Dendritic cell treated with granulocyte-macrophage colony-stimulating factor and Interleukin-4, amounts not matched to agents 40 ng/mL and 50 ng/mL, for 4 days (primary cell): ENCODE results near the gene ABCA2.

Experiments
- H3K27ac Mint-ChIP-seq: one replicate; pipeline ENCODE4 v1.8.0; 2022; ENCODE audit warnings: mild to moderate bottlenecking, mixed read lengths
- H3K27me3 Mint-ChIP-seq: one replicate; pipeline ENCODE4 v1.8.0; 2022; ENCODE audit warnings: mild to moderate bottlenecking, mixed read lengths
- H3K36me3 Mint-ChIP-seq: one replicate; pipeline ENCODE4 v1.8.0; 2022; ENCODE audit warnings: low read depth, mixed read lengths
- H3K4me1 Mint-ChIP-seq: one replicate; pipeline ENCODE4 v1.8.0; 2022; ENCODE audit warnings: low read depth, mixed read lengths
- H3K4me3 Mint-ChIP-seq: one replicate; pipeline ENCODE4 v1.8.0; 2022; ENCODE audit warnings: mild to moderate bottlenecking, moderate library complexity, mixed read lengths
- H3K9me3 Mint-ChIP-seq: one replicate; pipeline ENCODE4 v1.8.0; 2022; ENCODE audit warnings: mixed read lengths
- intact Hi-C: fragments of 100-400 bp; cut with micrococcal nuclease; formaldehyde crosslinking; loops from one replicate; pipeline ENCODE4 v1.15.0; 2022

Gene ABCA2

GRCh38 chr9:136992819-136993369, 35.1 kb downstream of the ABCA2 start:
- intact Hi-C loops, result loop anchor here (1.0 to 10.0 kb wide), 2 partner anchors 15 to 48 kb away; partner anchors contain the start of genes C8G and FBXW5
- Mint-ChIP-seq H3K27ac (peak overlapping the region; percentile 88), H3K27me3 (peaks cover 58% of the 10 kb centered on the region), H3K9me3 (no peaks in the 10 kb centered on the region), H3K36me3 (peaks cover 22% of the 10 kb centered on the region), H3K4me1 (peaks cover 57% of the 10 kb centered on the region), H3K4me3 (peak overlapping the region; percentile 90)

GRCh38 chr9:136991993-136992818, 35.8 kb downstream of the ABCA2 start, which contains the start of gene PAXX:
PAXX (plus strand) TSS chr9:136992422; CDS start chr9:136992444, 22 bp downstream.
- Mint-ChIP-seq H3K4me1 (peaks cover 50% of the 10 kb centered on the region), H3K27ac (peak within 1 kb of the TSS; percentile 88), H3K4me3 (peak within 1 kb of the TSS; percentile 90), H3K36me3 (peaks cover 22% of the 10 kb centered on the region), H3K9me3 (no peaks in the 10 kb centered on the region), H3K27me3 (peaks cover 58% of the 10 kb centered on the region)
- intact Hi-C loops, result loop anchor here (1.0 to 10.0 kb wide), 2 partner anchors 14 to 47 kb away; partner anchors contain the start of genes C8G and FBXW5

DNA sequence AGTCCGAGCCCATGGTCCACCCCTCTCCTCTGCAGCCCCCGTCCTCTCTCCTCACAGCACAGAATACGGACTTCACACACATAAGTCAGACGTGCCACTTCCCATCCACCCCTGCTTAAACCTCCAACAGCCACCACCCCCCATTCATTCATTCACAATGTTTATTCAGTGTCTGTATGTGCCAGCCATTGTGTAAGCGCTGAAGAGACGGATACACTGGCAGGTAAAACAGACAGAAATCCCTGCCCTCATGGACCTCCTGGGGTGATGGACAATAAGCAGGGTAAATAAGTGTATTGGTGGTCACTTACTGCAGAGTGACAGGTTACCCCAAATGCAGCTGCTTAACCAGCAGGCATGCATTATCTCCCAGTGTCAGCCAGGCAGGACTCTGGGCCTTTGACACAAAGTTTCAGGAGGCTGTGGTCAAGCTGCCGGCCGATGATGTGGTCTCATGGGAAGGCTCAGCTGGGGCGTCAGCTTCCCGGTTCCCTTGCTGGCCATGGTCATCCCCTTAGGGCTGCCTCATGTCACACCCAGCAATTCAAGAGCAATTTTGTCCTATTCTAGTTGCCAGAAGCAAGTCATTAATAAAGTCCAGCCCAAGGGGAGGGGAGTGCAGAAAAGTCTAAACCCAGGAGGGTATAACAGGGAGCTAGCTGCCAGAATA, 37.7 kb downstream of the ABCA2 start:
- Mint-ChIP-seq H3K27ac (peak overlapping the region; percentile 88), H3K27me3 (peaks cover 57% of the 10 kb centered on the region), H3K36me3 (peaks cover 22% of the 10 kb centered on the region), H3K4me1 (peaks cover 35% of the 10 kb centered on the region), H3K9me3 (no peaks in the 10 kb centered on the region), H3K4me3 (no peak overlapping the region)
- intact Hi-C loops, result loop anchor here (10.0 kb wide), 1 partner anchor 46 kb away; the partner anchor contains the start of genes C8G and FBXW5

DNA sequence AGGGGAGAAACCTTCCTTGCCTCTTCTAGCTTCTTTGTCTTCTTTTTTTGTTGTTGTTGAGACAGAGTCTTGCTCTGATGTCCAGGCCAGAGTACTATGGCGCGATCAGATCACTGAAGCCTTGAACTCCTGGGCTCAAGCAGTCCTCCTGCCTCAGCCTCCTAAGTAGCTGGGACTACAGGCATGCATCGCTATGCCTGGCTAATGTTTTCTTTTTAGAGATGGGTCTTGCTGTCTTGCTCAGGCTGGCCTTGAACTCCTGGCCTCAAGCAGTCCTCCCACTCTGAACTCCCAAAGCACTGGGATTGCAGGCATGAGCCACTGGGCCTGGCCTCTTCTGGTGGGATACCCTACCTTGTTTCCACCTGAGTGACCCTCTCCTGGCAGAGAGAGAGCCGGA, 39.2 kb downstream of the ABCA2 start:
- H3K4me1 Mint-ChIP-seq, result peaks cover 28% of the 10 kb centered on the region
- H3K4me3 Mint-ChIP-seq, result no peak overlapping the region
- H3K27ac Mint-ChIP-seq, result no peak overlapping the region
- H3K9me3 Mint-ChIP-seq, result no peaks in the 10 kb centered on the region
- intact Hi-C loops, result no loop called here
- H3K36me3 Mint-ChIP-seq, result peaks cover 14% of the 10 kb centered on the region
- H3K27me3 Mint-ChIP-seq, result peaks cover 59% of the 10 kb centered on the region

DNA sequence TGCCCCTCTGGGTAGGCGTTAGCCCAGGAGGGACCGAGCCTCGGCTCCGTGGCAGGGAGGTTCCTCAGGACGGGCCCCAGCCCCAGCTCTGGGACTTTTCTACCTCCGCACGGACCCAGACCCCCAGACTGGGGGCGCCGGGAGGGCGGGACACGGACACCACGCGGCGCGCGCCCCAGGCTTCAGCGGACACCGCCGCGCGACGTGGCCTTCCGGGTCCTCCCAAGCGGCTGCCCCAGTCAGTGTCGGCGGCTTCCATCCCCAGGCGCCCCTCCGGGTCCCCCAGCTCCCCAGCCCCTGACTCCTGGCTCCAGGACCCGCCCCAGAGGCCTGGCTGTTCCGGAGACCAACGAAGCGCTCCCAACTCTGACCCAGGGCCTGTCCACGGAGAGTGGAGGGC, 42.2 kb downstream of the ABCA2 start:
- Mint-ChIP-seq H3K27me3 (peaks cover 81% of the 10 kb centered on the region), H3K9me3 (no peaks in the 10 kb centered on the region), H3K4me3 (no peak overlapping the region), H3K36me3 (no peaks in the 10 kb centered on the region), H3K4me1 (peaks cover 4% of the 10 kb centered on the region), H3K27ac (no peak overlapping the region)
- intact Hi-C loops, result no loop called here

DNA sequence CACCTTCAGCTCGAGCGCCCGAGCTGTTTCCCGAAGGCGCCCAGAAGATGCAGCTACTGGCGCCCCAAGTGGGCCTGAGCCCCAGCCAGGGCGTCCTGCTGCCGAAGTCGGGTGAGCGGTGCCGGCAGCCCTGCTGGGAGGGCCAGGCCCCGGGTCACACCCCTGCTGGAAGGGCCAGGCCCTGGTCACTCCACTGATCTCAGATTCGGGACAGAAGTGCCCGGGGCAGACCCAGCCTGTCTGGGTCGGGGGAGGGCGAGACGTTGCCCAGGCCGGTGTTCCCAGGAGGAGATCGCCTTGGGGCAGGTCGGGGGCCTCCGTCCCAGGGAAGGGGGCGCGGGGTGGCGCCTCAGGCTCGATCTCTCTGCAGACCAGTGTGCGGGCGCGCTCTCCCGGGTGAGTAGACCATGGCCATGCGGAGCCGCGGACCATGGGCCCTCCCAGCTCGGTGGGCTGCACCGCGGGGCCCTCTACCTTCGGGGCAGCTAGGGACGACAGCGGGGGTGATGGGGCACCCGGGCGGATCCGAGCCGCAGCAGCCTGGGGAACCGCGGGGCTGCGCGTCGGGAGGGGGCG, 42.9 kb downstream of the ABCA2 start:
- no peaks in the 10 kb centered on the region for H3K9me3 Mint-ChIP-seq
- no peaks in the 10 kb centered on the region for H3K36me3 Mint-ChIP-seq
- no peaks in the 10 kb centered on the region for H3K4me1 Mint-ChIP-seq
- intact Hi-C loops, result no loop called here
- no peak overlapping the region for H3K4me3 Mint-ChIP-seq
- H3K27me3 Mint-ChIP-seq, result peaks cover 83% of the 10 kb centered on the region
- H3K27ac Mint-ChIP-seq, result no peak overlapping the region

GRCh38 chr9:136984464-136985026, 43.5 kb downstream of the ABCA2 start:
- H3K36me3 Mint-ChIP-seq, result no peaks in the 10 kb centered on the region
- intact Hi-C loops, result no loop called here
- H3K4me3 Mint-ChIP-seq, result no peak overlapping the region
- H3K27ac Mint-ChIP-seq, result no peak overlapping the region
- no peaks in the 10 kb centered on the region for H3K9me3 Mint-ChIP-seq
- no peaks in the 10 kb centered on the region for H3K4me1 Mint-ChIP-seq
- H3K27me3 Mint-ChIP-seq, result peaks cover 83% of the 10 kb centered on the region

- Mint-ChIP-seq H3K9me3 (no peaks in the 10 kb centered on the region), H3K4me1 (no peaks in the 10 kb centered on the region), H3K4me3 (no peak overlapping the region), H3K36me3 (no peaks in the 10 kb centered on the region), H3K27me3 (peaks cover 81% of the 10 kb centered on the region), H3K27ac (no peak overlapping the region)
- intact Hi-C loops, result no loop called here
Observed at GRCh38 chr9:136983656-136984314, 44.3 kb downstream of the ABCA2 start.

DNA sequence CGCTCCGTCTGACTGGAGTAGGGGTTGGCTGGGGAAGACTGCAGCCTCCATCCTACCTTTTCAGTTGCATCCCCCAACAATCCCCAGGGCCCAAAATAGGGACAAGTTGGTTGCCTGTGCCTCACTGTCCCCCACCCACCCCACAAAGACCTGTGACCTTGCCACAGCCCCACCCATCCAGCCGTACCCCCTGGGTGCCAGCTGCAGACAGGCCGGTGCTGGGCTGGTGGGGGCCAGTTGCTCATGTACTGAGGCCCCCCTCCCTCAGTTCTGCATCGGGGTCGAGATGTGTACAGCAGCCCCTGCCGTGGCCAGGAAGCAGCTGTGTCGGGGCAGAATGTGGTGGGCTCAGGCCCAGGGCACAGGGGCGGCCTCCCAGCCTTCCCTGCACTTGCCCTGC, 44.9 kb downstream of the ABCA2 start:
- Mint-ChIP-seq H3K27me3 (peaks cover 78% of the 10 kb centered on the region), H3K9me3 (no peaks in the 10 kb centered on the region), H3K4me3 (no peak overlapping the region), H3K4me1 (no peaks in the 10 kb centered on the region), H3K36me3 (no peaks in the 10 kb centered on the region), H3K27ac (no peak overlapping the region)
- intact Hi-C loops, result no loop called here

DNA sequence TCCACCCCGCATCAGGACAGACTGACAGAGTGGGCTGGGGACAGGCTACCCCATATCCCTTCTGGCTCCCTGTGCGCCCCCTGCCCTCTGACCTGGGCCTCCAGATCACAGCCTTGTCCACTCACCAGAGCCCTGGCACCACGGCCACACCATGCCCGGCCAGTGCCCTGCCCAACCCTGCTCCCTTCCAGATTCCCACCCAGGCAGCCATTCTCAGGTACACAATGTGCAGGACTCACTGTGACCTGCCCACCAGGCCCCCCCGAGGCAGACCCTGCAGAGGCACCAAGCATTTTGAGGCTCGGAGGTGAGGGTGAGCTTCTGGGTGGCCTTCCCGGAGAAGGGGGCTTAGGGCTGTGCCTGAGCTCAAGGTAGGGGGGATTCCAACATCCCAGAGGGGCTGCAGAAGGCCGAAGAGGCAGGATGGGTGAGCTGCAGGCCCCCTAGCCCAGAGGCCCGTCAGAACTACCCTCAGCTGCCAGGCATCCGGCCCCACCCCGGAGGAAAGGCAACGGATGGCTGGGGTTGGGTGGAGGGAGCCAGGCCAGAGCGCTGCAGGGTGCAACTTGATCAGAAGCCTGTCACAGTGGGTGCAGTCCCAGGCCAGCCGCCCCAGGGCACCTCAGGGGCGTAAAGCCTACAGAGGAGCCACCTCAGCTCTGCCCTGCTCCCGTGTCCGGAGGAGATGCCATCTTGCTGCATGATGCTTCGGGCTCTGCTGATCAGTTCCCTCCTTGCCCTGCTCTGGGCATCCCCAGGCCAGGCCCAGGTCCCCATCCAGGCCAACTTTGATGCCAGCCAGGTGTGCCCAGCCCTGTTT, 45.6 kb downstream of the ABCA2 start, which contains the start of gene LCNL1:
LCNL1 (plus strand) TSS at position 762 of the 820 bp plus-strand sequence. CDS start 594 bp downstream, outside the sequence.
- intact Hi-C loops, result no loop called here
- Mint-ChIP-seq H3K36me3 (no peaks in the 10 kb centered on the region), H3K4me1 (peaks cover 4% of the 10 kb centered on the region), H3K27me3 (peaks cover 77% of the 10 kb centered on the region), H3K9me3 (no peaks in the 10 kb centered on the region), H3K4me3 (no peak within 1 kb of the TSS), H3K27ac (no peak within 1 kb of the TSS)

GRCh38 chr9:136981588-136982231, 46.3 kb downstream of the ABCA2 start:
- Mint-ChIP-seq H3K4me3 (no peak overlapping the region), H3K36me3 (no peaks in the 10 kb centered on the region), H3K4me1 (peaks cover 8% of the 10 kb centered on the region), H3K27ac (no peak overlapping the region), H3K9me3 (no peaks in the 10 kb centered on the region), H3K27me3 (peaks cover 77% of the 10 kb centered on the region)
- intact Hi-C loops, result no loop called here
